Measurements from ENCODE around the gene CHST4. TPM values are rescaled to one million over a fixed set of nuclear protein-coding genes. Genes with fewer than 3 reads are reported as not detected.
A peak's percentile ranks its signal among the peaks of the same experiment; 100 is the strongest.
"Not testable (repeated sequence)": the region's sequence is repeated elsewhere in the genome, so short reads cannot be mapped to it uniquely, and the experiment has no call there.

CHST4 gene
- total RNA-seq, 1 donor from 2014 or later, result not detected

DNA sequence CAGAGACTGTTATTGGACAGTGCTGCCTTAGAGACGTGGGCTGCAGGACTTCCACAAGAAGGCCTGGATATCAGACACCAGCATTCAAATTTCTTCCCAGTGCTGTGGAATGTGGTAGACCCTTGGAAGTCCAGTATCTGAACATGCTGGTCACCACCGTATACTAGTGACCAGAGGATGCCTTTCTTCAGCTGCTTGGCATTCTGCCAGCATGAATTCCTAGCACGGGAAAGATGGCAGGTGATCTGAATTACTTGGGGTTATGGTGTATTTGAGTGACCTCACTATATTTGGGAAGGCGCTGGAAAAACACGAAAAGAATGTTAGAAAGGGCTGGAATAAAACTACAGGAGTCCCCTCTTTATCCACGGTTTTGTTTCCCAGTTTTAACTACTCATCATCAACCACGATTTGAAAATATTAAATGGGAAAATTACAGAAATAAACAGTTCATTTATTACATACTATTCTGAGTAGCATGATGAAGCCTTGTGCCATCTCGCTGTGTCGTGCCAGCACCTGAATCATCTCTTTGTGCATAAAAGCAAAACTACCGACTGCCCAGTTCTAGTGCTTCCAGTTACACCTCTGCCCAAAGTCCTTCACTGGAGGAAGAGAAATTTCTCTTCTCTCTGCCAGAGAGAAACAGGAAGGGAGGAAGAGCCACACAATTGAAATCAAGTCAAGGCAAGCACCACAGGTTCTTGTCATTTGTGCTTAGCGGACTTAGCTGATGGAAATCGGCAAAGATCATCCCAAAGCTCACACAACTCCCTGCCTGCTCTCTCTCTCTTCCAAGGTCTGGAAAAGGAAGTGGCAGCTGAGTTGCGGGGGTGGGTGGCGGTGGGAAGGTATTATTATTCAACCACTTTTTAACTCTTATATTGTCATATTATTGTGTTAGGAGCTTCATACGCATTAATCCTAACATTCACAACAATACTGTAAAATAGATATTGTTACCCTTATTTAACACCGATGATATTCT is 1.4 kb upstream of the CHST4 start:
- no peak for DNase-seq (ENCODE audit: low read depth)

DNA sequence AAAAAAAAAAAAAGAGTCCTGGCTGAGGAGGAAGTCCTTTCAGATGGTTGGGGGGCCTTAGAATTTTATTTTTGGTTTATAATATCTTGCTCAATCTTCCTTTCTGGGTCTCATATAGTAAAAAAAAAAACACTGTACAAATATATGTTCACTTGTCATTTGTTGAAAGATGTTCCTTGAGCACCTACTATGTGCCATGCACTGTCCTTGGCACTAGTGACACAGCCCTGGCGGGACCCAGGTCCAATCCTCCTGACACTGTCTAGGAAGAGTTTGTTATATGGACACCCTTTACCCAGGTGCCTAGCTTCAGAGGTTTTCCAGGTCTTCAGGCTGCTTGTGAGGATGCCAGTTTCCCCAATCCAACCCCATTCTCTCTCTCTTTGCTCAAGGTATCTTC is 2.0 kb downstream of the CHST4 start:
- no peak for DNase-seq (ENCODE audit: low read depth)

DNA sequence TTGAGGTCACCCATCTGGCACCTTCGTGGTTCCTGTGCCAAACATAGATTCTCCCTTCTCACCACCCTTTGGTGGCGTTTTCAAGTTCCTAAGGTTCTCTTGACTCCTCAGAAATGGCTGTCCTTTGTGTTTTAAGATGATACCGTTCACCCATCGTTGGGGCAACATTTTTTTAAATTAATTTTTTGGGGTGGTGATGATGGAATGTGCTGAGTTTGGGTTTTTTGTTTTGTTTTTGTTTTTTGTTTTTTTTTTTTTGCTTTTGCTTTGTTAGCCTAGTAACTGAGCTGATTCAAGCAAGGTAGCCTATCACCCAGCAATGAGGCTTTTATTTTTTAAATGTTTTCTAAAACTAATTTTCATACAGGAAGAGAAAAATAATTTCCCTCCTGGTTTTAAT is 2.6 kb downstream of the CHST4 start:
- DNase-seq (ENCODE audit: low read depth), result no peak

DNA sequence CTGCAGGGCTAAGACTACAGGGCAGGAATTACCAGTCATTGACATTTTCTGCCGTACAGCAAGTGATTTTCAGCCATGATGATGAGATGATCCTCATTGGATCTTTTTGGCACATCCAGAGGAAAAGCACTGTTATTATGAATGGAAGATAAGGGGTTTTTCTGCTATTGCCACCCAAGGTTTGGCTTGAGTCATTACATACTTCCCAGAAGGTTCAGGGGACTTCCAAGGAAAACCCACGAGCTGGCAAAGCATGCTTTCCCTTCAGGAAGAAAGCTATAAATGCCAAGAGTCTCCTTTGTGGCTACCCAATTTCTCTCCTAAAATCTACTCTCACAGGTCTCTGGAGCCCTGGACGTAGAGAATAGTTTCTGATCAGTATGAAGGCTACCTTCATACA is 6.1 kb downstream of the CHST4 start:
- DNase-seq (ENCODE audit: low read depth), result no peak

DNA sequence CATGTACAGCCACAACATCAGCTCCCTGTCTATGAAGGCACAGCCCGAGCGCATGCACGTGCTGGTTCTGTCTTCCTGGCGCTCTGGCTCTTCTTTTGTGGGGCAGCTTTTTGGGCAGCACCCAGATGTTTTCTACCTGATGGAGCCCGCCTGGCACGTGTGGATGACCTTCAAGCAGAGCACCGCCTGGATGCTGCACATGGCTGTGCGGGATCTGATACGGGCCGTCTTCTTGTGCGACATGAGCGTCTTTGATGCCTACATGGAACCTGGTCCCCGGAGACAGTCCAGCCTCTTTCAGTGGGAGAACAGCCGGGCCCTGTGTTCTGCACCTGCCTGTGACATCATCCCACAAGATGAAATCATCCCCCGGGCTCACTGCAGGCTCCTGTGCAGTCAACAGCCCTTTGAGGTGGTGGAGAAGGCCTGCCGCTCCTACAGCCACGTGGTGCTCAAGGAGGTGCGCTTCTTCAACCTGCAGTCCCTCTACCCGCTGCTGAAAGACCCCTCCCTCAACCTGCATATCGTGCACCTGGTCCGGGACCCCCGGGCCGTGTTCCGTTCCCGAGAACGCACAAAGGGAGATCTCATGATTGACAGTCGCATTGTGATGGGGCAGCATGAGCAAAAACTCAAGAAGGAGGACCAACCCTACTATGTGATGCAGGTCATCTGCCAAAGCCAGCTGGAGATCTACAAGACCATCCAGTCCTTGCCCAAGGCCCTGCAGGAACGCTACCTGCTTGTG is 10.7 kb downstream of the CHST4 start:
- DNase-seq (ENCODE audit: low read depth), result no peak

DNA sequence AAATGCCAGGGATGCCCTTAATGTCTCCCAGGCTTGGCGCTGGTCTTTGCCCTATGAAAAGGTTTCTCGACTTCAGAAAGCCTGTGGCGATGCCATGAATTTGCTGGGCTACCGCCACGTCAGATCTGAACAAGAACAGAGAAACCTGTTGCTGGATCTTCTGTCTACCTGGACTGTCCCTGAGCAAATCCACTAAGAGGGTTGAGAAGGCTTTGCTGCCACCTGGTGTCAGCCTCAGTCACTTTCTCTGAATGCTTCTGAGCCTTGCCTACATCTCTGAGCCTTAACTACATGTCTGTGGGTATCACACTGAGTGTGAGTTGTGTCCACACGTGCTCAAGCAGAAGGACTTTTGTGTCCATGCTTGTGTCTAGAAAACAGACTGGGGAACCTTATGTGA is 11.4 kb downstream of the CHST4 start:
- peak; percentile 40 for DNase-seq (ENCODE audit: low read depth)

DNA sequence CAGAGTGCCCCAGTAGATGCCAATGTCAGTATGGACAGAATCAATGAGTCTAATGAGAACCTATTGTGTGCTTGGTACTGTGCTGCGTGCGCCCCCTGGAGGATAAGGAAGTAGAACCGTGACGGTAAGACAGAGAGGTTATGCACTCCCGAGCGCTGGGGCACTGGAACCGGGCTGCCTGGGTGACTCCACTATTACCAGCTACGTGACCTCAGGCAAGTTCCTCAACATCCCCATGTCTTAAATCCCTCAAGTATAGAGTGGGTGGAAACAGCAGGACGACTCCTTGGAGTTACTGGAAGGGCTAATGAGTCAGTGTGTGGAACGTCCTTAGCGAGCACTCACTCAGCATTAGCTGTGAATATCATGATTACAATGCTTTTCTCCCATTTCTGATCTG is 16.2 kb downstream of the CHST4 start:
- no peak for DNase-seq (ENCODE audit: low read depth)

DNA sequence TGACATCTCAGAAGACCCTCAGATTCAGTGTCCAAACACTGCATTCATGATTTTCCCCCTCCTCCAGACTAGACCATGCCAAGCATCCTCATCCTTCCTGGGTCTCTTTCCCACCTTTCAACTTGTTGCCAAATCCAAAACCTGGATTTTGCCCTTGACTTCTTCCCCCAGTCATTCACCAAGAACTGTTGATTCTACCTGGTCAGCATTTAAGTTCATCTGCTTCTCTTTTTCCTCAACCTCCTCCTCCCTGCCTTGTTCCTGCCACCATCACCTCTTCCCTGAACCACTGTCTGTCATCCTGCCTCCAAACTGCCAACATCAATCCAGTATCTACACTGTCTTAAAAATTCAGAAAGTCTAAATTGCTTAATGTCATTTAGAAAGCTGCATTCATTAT is 20.9 kb downstream of the CHST4 start:
- no peak for DNase-seq (ENCODE audit: low read depth)

DNA sequence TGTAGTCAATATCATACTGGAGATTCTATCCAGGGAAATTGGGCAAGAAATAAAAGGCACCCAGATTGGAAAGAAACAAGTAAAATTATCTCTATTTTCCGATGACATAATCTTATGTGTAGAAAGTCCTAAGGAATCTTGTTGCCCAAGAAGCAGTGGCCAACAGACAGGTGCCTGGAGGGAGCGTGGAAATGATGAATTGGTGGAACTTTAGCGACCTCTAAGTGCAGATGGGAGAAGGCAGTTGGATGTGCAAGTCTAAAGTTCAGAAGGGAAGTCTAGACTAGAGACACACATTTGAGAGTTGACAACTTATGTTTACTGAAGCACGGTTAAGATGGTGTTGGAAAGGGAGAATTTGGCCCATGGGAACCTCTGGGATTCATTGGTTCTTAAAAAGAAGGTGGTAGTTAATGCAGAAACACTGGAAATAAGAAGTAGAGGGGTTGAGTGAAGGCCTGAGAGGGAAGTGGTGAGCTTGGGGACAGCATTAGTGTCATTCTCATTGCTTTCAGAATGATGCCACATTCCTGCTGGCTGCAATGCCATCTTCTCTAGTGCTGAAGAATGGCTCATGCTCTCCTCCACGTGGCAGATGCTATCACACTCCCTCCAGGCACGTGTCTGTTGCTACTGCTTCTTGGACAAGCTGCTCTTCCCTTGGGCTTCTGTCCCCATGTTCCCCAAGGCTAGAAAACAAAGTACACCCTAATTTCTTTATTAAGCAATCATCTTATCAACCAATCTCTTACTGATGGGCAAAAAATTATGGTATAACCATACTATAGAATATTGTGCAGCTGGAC is 26.7 kb downstream of the CHST4 start:
- no peak for DNase-seq (ENCODE audit: low read depth)

DNA sequence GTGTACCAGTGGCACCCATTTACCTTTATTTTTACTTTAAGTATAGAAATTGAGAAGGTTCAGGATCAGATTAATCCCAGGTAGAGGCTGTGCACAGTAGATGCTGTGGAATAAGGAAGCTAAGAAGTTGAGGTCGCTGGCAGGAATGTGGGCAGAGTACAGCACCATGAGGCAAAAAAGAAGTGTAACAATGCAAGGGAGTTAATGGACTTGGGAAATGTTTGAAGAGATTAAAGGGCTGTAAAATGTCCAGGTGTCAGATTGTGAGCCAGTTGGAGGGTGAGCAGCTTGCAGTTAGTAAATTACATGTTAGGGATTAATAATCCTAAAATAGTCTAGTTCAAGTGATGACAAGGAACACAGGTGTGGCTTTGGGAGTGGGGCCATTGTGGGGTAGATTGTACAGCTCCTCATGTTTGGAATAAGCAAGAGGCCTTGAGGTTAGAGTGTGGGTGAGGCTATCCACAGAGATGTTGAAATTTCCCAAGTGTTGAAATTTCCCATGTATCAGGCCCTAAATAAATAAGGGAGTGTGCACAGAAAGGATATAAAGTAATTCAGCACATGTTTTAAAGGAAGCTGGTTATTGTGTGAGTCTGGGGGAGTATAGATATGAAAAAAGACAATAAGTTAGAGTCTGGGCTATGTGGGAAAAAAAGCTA is 29.1 kb downstream of the CHST4 start:
- no peak for DNase-seq (ENCODE audit: low read depth)

DNA sequence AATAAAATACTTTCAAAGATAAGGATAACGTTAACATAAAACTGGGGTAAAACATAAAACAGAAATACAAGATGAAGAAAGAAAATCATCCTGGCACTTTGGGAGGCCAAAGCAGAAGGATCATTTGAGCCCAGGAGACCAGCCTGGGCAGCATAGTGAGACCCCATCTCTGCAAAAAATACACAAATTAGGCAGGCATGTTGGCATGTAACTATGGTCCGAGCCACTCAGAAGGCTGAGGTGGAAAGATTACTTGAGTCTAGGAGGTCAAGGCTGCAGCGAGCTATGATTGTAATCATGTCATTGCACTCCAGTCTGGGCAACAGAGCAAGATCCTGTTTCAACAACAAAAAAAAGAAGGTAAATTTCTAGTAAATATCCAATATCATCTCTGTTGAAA is 31.1 kb downstream of the CHST4 start:
- no peak for DNase-seq (ENCODE audit: low read depth)

DNA sequence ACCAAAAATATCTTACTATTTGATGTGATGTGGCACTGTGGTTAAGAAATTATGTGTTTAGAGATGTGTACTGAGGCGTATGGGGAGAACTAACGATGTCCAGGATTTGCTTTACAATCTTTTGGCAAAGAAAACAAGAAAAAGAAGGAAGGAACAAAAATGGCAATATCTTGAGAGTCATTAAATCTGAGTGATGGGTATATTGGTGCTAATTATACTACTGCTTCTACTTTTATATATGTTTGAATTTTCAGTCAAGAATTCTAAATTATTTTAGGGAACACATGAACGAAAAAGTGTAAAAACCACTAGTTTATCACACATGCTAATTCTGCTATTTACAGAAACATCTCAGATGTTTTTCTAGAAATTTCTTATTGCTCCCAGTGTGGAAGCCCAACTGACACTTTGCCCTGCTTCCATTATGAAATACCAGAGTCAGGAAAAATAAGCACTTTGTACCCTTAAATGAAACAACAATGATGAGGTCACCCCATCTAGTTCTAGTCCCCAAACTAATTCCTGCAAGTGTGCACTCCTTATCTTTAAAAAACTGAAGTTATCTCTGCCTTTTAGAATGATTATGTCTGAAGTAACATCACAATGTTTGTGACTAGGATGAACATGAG is 31.8 kb downstream of the CHST4 start:
- DNase-seq (ENCODE audit: low read depth), result no peak

DNA sequence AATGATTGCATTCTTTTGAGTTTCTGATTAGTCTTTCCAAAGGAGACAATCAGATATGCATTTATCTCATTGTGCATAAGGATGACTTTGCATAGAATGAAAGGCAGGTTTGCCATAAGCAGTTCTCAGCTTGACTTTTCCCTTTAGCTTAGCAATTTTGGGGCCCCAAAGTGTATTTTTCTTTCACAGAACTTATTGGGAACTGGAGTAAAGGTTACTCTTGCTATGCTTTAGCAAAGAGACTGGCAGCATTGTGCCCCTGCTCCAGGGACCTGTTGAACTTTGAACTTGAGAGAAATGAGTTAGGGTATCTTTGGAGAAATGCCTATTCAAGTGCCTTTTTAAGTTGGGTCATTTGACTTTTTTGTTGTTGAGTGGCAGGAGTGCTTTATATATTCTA is 33.6 kb downstream of the CHST4 start:
- DNase-seq (ENCODE audit: low read depth), result no peak

DNA sequence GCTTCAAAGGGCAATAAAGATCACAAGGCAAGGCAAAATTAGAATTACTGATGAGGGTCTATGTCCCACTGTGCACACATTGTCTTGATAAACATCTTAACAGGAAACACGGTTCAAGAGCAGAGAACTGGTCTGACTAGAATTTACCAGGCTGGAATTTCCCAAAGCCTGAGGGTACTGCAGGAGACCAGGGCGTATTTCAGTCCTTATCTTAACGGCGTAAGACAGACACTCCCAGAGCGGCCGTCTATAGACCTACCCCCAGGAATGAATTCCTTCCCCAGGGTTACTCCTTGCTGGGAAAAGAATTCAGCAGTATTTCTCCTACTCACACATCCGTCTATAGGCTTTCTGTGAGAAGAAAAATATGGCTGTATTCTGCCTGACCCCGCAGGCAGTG is 35.7 kb downstream of the CHST4 start:
- DNase-seq (ENCODE audit: low read depth), result not testable (repeated sequence)

DNA sequence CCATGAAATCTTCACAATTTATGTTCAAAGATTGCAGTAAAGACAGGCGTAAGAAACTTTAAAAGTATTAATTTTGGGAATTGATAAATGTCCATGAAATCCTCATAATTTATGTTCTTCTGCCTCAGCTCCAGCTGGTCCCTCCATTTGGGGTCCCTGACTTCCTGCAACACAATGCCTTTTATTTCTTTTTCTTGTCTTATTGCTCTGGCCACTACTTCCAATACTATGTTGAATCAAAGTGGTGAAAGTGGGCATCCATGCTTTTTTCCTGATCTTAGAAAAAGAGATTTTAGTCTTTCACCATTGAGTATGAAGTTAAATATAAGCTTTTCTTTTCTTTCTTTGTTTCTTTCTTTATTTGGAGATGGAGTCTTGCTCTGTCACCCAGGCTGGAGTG is 36.3 kb downstream of the CHST4 start:
- no peak for DNase-seq (ENCODE audit: low read depth)

DNA sequence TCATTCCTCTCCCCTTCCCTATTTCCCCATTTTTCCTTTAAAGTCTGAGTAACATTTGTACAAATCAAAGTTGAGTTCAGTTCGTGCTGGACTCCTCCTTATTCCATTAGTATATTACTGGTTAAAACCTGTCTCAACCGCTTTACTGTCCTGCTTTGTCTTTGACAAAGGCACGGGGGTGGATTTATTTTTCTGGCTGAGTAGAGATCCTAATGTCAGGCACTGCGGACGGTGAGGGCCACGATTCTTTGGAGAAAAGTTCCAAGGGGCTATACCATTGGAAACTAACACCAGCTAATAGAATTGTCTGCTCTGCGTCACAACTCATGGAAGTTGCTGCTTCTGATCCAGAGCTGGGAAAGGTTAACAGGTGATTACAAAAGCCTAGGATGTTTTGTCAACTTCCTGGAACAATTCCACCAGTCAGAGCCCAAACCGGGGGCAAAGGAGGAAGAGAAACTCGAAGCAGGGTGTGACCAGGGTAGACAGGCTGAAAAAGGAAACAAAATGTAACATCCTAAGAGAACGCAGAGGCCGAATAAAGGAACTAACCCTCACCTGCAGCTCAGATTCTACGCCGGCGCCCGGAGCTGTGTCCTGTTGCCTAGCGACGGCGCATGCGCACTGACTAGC is 38.2 kb downstream of the CHST4 start:
- DNase-seq (ENCODE audit: low read depth), result no peak

DNA sequence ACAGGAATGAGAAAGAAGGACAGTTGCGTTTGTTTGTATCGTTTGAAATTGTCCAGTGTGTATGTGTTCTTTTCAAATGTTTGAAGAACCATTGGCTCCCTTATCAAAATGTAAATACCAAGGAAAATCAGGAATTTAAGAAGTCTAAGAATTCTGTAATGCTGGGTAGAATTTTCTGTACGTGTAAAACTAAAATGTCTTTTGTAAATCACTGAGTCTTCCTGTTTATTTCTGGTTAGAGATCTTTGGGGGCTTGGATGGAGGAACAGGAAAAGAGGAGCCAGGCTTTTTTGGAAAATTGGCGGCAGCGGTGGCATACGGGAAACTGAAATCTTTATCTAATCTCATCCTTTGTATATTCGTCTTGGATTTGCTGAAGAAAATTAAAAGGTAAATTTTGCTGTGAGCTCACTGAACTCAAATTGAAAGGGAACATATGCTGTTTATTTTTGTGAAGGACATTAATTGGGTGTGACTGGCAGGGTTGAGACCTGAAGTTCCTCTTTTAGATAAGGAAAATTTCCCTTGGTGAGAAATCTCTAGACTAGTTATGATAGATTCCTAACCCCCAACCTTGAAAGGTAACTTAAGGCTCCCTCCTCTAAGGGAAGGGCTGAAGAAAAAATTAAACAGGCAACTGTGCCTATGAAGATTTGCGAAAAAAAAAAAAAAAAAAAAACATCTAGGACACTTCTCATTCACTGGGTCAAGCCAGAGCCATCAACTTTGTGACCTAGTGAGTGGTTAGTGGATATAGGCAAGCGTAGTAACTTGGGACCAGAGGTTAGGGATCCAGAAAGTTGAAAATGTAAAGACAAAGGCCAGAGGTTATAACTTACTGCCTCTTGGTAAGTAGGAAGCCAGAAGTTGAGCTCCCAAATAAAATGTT is 39.8 kb downstream of the CHST4 start:
- no peak for DNase-seq (ENCODE audit: low read depth)

DNA sequence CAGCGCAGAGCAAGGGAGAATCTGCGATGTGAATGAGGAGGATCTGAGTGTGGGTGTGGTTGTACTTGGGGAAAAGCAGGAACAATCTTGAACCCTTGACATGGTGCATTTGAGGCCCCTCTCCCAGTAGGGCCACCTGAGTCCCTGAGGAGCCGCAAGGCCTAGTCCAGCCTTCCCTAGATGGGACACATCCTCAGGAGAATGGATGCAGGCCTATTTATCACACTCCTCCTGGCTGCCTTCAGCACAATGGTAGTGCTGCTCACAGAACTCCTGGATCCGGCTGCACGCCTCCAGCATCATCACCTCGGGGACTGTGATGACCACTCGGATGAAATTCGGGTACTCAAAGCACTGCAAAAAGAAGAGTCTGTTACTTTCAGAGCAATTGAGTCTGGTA is 41.7 kb downstream of the CHST4 start:
- no peak for DNase-seq (ENCODE audit: low read depth)

DNA sequence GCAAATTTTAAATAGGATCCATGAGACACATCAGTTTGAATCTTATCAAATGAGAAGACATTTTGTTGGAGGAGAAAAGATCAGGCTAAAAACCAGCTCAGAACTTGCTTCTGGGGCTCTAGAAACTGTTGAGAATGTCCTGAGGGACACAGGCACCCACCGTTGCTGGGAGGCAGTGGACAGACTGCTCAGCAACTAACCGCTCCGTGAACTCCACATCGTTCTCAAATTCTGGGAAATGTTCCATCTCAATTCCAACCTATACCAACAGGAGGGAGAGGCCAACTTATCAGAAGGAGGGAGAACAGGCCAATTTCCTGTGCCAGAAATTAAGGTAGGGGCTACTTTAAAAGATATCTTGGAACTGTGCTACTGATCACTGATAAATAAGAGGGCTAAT is 42.3 kb downstream of the CHST4 start:
- no peak for DNase-seq (ENCODE audit: low read depth)

DNA sequence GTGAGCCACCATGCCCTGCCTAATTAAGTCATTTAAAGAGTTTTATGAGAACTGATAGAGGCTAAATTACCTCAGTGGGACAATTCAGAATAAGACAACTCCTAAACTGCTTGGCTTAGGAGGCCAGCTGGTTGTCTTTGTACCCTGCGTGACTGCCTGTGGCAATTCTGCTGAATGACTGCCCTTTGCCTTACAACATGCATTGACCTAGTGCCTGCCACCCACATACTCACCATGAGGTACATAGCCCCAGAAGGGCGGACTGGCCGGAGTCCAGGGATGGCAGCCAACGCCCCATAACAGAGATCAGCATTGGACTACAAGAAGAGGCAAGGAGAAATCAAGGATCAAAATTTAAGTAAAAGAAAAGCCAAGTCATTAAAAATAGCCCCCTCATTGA is 43.4 kb downstream of the CHST4 start:
- DNase-seq (ENCODE audit: low read depth), result no peak
